Epithelial cell of alveolus of lung (primary cell): ENCODE data around the gene SLC18B1. TPM values are rescaled to one million over a fixed set of nuclear protein-coding genes. Genes with fewer than 3 reads are reported as not detected.

ENCODE experiments used
- total RNA-seq: library from RNA; depleted of rRNA; stranded (reverse); fragments of >200 nt; gene quantifications from 2 replicates; pipeline ENCODE4 v1.2.1, GENCODE V29; 2015

Gene SLC18B1
- total RNA-seq = 5.7 and 6.1 TPM in 2 replicates

DNA sequence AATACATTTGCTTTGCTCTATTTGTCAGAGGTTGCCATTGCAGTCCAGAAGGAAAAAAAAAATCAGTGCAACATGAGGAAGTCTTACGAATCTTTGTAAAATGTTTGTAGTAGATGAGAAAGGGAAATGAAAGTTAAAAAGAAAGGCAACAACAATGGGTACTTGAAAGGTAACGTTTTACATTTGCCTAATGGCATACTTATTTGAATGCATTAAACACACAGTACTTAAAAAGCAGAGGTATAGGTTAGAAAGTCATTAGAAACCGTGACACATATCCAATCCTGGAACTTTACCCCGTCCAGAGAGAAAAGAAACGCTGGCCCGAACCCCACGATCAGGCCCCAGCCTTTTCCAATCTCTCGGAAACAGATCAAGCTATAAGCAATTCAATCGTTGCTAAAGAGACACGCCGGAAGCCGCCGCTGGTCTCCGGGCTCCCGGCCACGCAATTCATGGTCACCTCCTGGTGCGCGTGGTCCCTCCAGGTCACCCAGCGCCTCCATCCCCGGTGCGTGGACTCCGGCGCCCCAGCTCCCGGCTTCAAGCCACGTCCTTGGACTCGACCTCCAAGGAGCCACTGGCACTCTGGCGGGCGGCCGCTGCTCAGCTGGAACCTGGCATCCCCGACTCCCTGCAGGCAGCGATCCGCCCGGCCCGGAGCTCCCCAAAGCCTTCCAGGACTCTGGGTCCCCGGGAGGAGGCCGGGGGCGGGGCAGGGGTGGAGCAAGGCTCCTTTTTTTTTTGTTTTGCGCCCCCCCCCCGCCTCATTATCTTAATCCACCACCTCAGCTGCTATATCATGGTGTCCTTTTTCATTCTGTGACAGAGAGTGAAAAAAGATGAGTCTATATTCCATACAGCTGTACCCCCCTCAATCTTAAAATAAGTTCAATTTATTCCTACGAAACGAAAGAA lies at the start of gene SLC18B1:
Gene SLC18B1 (minus strand): TSS at position 687 of the 918 bp plus-strand sequence. CDS start 181 bp downstream, at position 506.

Other genes with a start within 250 kb of the SLC18B1 start
- gene TAAR8, start 246.0 kb downstream of the SLC18B1 start, total RNA-seq = not detected in 2 replicates
- not detected in 2 replicates for gene TAAR6, start 228.3 kb downstream of the SLC18B1 start, total RNA-seq
- not detected in 2 replicates for gene TAAR5, start 208.9 kb downstream of the SLC18B1 start, total RNA-seq
- gene TAAR2, start 174.4 kb downstream of the SLC18B1 start, total RNA-seq = not detected in 2 replicates
- not detected in 2 replicates for gene TAAR1, start 139.5 kb downstream of the SLC18B1 start, total RNA-seq
- 0.13 TPM in 1 of 2 replicates, not detected in the other for gene VNN1, start 84.6 kb downstream of the SLC18B1 start, total RNA-seq
- gene VNN2, start 40.7 kb downstream of the SLC18B1 start, total RNA-seq = 0.39 TPM in 1 of 2 replicates, not detected in the other
- 2,921 and 2,994 TPM in 2 replicates for gene RPS12, start 15.9 kb upstream of the SLC18B1 start, total RNA-seq